Measurements from ENCODE around the gene CDK14.

DNA sequence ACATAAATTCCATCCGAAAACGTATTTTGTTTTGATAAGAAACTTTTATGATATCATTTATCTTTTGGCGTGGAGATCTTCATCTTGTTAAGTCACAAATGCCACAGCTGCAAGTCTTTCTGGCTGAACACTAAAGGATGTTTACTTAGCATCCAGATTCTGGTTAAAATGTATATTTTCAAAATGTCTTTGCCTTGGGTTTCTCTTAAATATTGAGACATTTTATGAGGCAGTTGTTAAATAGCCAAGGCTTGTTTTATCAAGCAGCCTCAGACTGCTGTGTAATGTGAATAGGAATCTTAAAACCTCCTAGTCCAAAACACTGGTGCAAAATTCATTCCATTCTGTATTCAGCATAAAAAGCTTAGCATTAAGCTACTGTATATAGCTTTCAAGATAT, 531.8 kb downstream of the CDK14 start:
- TF ChIP-seq POLR2A (IDR thresholded peaks at IDR 0.05; ENCODE audit: low read depth, low read length), result no peak
- TF ChIP-seq POLR2AphosphoS5 (IDR thresholded peaks at IDR 0.05; ENCODE audit: low read depth, low read length), result no peak
